ENCODE measurements around the gene GNRH2. TPM values are rescaled to one million over a fixed set of nuclear protein-coding genes. Genes with fewer than 3 reads are reported as not detected.

Gene GNRH2
- total RNA-seq, 4 donors from 2014 or later, result not detected

DNA sequence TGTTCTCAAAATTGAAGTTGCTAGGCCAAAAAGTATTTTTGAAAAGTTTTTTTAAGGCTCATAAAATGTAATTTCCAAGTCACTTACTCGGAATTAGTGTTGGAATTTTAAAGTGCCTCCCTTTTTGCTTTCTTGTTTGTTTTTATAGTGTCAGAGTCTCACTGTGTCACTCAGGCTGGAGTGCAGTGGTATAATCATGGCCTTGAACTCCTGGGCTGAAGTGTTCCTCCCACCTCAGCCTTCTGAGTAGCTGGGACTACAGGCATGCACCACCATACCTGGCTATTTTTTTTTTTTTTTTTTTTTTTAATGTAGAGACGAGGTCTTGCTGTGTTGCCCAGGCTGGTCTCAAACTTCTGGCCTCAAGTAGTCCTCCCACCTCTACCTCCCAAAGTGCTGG lies 40.0 kb upstream of the GNRH2 start:
- TF ChIP-seq POLR2A (IDR thresholded peaks at IDR 0.05), result no peak
- TF ChIP-seq, protein P1, sequence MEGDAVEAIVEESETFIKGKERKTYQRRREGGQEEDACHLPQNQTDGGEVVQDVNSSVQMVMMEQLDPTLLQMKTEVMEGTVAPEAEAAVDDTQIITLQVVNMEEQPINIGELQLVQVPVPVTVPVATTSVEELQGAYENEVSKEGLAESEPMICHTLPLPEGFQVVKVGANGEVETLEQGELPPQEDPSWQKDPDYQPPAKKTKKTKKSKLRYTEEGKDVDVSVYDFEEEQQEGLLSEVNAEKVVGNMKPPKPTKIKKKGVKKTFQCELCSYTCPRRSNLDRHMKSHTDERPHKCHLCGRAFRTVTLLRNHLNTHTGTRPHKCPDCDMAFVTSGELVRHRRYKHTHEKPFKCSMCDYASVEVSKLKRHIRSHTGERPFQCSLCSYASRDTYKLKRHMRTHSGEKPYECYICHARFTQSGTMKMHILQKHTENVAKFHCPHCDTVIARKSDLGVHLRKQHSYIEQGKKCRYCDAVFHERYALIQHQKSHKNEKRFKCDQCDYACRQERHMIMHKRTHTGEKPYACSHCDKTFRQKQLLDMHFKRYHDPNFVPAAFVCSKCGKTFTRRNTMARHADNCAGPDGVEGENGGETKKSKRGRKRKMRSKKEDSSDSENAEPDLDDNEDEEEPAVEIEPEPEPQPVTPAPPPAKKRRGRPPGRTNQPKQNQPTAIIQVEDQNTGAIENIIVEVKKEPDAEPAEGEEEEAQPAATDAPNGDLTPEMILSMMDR (IDR thresholded peaks at IDR 0.05 in 4 of 5, conservative IDR thresholded peaks at IDR 0.05 in 1 of 5), result no peak
- no peak overlapping the region for H3K27ac ChIP-seq
- H3K4me1 ChIP-seq, result no peaks in the 10 kb centered on the region
- in situ Hi-C loops (cut with MboI; ENCODE audit: low sequenced_read_pairs in 4 of 4) (loop anchor here in 1 of 4 donors (25.0 kb wide), 1 partner anchor 291 kb away; no protein-coding TSS in a partner anchor), intact Hi-C loops (cut with DNase I; ENCODE audit: low total_unique reads) (loop anchor here (10.0 kb wide), 1 partner anchor 359 kb away; no protein-coding TSS in a partner anchor)
- H3K27me3 ChIP-seq, result no peaks in the 10 kb centered on the region
- DNase-seq (no peak), ATAC-seq (no peak)
- H3K9me3 ChIP-seq, result no peaks in the 10 kb centered on the region
- peaks cover 0 to 35% of the 10 kb centered on the region in 2 donors for H3K36me3 ChIP-seq
- no peak overlapping the region for H3K4me3 ChIP-seq

DNA sequence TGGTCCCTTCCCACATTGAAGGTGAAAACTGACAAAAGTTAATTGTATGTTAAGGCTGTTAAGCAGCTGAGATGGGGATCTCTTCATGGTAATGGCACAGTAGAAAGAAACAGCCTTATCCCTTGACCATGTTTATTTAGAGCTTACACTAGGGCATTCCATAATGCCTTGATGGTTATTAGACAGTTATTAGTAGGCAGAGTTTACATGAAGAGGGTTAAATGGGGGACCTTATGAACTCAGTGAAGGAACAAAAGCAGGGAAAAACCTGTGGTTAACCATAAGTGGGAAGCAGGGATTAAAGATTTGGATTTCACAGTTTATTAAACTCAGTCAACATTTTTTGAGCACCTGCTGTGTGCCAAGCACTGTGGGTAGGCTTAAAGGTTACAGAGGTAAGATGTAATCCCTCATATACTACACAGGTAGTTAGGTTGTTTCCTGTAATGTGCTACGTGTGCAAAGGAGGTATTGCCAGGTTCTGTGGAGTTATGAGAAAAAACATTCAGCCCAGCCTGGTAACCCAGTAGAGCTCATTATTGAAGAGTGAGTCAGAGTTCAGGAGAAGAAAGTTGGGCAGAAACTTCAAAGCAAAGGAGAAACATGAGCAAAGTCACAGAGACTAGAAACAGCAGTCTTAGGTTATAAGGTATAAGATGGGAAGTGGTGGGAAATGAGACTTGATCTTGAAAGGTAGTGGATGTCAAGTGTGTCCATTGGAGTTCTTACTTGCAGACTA lies 32.3 kb upstream of the GNRH2 start:
- Histone ChIP-seq H3K27ac (no peak overlapping the region), H3K27me3 (no peaks in the 10 kb centered on the region), H3K4me3 (no peak overlapping the region), H3K36me3 (peaks cover 3 to 36% of the 10 kb centered on the region in 2 donors), H3K4me1 (no peaks in the 10 kb centered on the region), H3K9me3 (no peaks in the 10 kb centered on the region)
- ATAC-seq (no peak), DNase-seq (no peak)
- intact Hi-C loops (cut with DNase I; ENCODE audit: low total_unique reads), result no loop called here
- TF ChIP-seq, protein P1 (IDR thresholded peaks at IDR 0.05 in 4 of 5, conservative IDR thresholded peaks at IDR 0.05 in 1 of 5), result no peak
- TF ChIP-seq POLR2A (IDR thresholded peaks at IDR 0.05), result no peak
- in situ Hi-C loops (cut with MboI; ENCODE audit: low sequenced_read_pairs in 4 of 4), result loop anchor here in 1 of 4 donors (25.0 kb wide), 1 partner anchor 299 kb away; no protein-coding TSS in a partner anchor

DNA sequence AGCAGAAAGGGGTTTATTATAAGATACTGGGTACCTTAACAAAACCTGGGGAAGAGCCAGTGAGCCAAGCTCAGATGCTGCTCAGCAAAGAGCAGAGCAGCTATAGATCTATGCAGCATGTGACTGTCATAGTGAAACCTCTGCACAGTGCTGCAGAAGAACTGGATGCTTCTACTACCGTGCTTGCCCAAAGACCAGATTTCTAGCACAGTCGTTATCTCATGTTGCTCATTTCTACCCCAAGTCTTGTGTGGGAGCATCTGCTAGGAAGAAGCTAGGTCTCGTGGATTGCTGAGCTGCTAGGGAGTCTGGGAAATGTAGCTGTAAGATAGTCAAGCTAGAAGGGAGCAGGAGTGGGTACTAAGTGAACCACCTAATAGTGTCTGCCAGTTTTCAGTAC lies 31.7 kb upstream of the GNRH2 start:
- Histone ChIP-seq H3K27me3 (no peaks in the 10 kb centered on the region), H3K4me3 (no peak overlapping the region), H3K27ac (no peak overlapping the region), H3K36me3 (peaks cover 3 to 32% of the 10 kb centered on the region in 2 donors), H3K9me3 (no peaks in the 10 kb centered on the region), H3K4me1 (no peaks in the 10 kb centered on the region)
- DNase-seq (no peak), ATAC-seq (no peak)
- in situ Hi-C loops (cut with MboI; ENCODE audit: low sequenced_read_pairs in 4 of 4), result loop anchor here in 1 of 4 donors (25.0 kb wide), 1 partner anchor 299 kb away; no protein-coding TSS in a partner anchor
- intact Hi-C loops (cut with DNase I; ENCODE audit: low total_unique reads), result no loop called here
- TF ChIP-seq, protein P1 (IDR thresholded peaks at IDR 0.05 in 4 of 5, conservative IDR thresholded peaks at IDR 0.05 in 1 of 5), result no peak
- no peak for TF ChIP-seq POLR2A (IDR thresholded peaks at IDR 0.05)

DNA sequence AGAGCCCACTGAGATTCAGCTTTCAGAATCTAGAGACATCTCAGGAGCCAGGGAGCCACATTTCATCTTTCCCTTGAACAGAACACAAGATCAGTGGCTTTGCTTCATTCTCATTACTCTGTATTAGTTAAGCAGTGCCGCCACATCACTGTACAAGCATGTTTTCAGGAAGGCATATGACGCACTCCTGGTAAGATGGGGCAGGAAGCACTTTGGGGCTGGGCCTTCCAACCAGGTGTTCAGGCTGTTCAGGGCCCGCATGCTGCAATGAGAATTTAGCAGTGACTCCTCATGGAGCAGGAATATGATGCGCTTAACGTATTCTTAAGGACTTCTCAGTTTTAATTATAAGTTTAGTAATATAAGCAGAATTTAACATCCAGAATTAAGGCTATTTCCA lies 29.7 kb upstream of the GNRH2 start:
- ATAC-seq (no peak), DNase-seq (no peak)
- H3K27ac ChIP-seq, result no peak overlapping the region
- H3K9me3 ChIP-seq, result no peaks in the 10 kb centered on the region
- TF ChIP-seq POLR2A (IDR thresholded peaks at IDR 0.05), result no peak
- TF ChIP-seq, protein P1 (IDR thresholded peaks at IDR 0.05 in 4 of 5, conservative IDR thresholded peaks at IDR 0.05 in 1 of 5), result no peak
- in situ Hi-C loops (cut with MboI; ENCODE audit: low sequenced_read_pairs in 4 of 4) (loop anchor here in 1 of 4 donors (25.0 kb wide), 1 partner anchor 301 kb away; no protein-coding TSS in a partner anchor), intact Hi-C loops (cut with DNase I; ENCODE audit: low total_unique reads) (no loop called here)
- H3K27me3 ChIP-seq, result no peaks in the 10 kb centered on the region
- H3K36me3 ChIP-seq, result peaks cover 1 to 29% of the 10 kb centered on the region in 2 donors
- no peaks in the 10 kb centered on the region for H3K4me1 ChIP-seq
- no peak overlapping the region for H3K4me3 ChIP-seq

All from gastrocnemius medialis (tissue), 4 donors.